Ovary (tissue), 3 donors: ENCODE data around the gene BABAM2.

Experiments
- POLR2A ChIP-seq: fragments of 450-650 bp; IDR thresholded peaks from one replicate; pipeline ENCODE4 v1.6.1; 2017; ENCODE audit warnings: antibody characterized with exemption, mild to moderate bottlenecking, moderate library complexity
- TF ChIP-seq, protein P1 (sequence below), 3 donors: fragments of 450-650 bp in 2 of 3; fragments of 200-600 bp in 1 of 3; IDR thresholded peaks; one replicate each; pipeline versions ENCODE4 v1.5.1 to v1.8.0; 2016 to 2022; ENCODE audit warnings: antibody characterized with exemption in 3 of 3, mild to moderate bottlenecking in 1 of 3
- donor health status: DM: no; HTN: no; CAD: no.

GRCh38 chr2:28250006-28250405 is 359.5 kb downstream of the BABAM2 start:
- TF ChIP-seq, protein P1, sequence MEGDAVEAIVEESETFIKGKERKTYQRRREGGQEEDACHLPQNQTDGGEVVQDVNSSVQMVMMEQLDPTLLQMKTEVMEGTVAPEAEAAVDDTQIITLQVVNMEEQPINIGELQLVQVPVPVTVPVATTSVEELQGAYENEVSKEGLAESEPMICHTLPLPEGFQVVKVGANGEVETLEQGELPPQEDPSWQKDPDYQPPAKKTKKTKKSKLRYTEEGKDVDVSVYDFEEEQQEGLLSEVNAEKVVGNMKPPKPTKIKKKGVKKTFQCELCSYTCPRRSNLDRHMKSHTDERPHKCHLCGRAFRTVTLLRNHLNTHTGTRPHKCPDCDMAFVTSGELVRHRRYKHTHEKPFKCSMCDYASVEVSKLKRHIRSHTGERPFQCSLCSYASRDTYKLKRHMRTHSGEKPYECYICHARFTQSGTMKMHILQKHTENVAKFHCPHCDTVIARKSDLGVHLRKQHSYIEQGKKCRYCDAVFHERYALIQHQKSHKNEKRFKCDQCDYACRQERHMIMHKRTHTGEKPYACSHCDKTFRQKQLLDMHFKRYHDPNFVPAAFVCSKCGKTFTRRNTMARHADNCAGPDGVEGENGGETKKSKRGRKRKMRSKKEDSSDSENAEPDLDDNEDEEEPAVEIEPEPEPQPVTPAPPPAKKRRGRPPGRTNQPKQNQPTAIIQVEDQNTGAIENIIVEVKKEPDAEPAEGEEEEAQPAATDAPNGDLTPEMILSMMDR (IDR thresholded peaks at IDR 0.05) = no peak
- TF ChIP-seq POLR2A = no peak
